ENCODE results near the gene PSMC1.

- TF ChIP-seq CTCF (IDR thresholded peaks at IDR 0.05; ENCODE audit: poor library complexity, severe bottlenecking), result no peak
- TF ChIP-seq EZH2 (IDR thresholded peaks at IDR 0.05; ENCODE audit: borderline replicate concordance, insufficient read depth, low read length, poor library complexity, severe bottlenecking), result no peak
Observed at GRCh38 chr14:90294872-90295271, 38.5 kb downstream of the PSMC1 start.
